ENCODE measurements around the gene GNA12. TPM values are rescaled to one million over a fixed set of nuclear protein-coding genes. Genes with fewer than 3 reads are reported as not detected.

GNA12 gene
- total and polyA plus RNA-seq, 2 of the 4 experiments (the other 2 are of a cell fraction) = 14.3 to 93.9 TPM

DNA sequence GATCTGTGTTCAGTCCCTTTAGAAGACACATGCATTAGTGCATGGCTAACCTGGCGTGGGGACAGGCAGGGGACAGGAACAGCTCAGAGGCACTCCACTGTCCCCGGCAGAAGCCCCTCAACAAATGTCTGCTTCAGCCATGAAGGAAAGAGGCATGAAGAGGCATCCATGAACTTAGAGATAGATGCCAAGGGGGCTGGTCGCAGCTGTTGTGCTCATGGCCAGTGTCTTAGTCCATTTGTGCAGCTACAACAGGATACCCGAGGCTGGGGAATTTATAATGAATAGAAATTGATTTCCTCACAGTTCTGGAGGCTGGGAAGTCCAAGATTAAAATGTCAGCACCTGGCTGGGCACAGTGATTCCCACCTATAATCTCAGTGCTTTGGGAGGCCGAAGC, 14.5 kb upstream of the GNA12 start:
- WGBS, 2 experiments (ENCODE audit: extremely low coverage in 2 of 2, insufficient read length in 1 of 2) = 100% methylated on average over 2 of the region's 5 CpGs; no CpG with 5 or more reads in 1 of the 2 experiments
- BruUV-seq (replicated peaks) = no TSS peak
- ChIA-PET CTCF (no interaction called here), POLR2A (ENCODE audit: unreplicated experiment) (no interaction called here)
- Histone ChIP-seq H3K36me3 (ENCODE audit: control insufficient read depth, insufficient read depth, low read length) (no peaks in the 10 kb centered on the region), H3K27me3 (ENCODE audit: control insufficient read depth, insufficient read depth, low read length) (no peaks in the 10 kb centered on the region), H3K18ac (ENCODE audit: low read depth, low read length) (no peak overlapping the region), H3K79me1 (ENCODE audit: low read depth in 1 of 2, low read length in 2 of 2) (0 out of 4 replicates have a peak, but pooled peaks cover 0 to 2% of the 10 kb centered on the region in 2 experiments), H3K9me3 (ENCODE audit: control insufficient read depth, insufficient read depth, low read length) (no peaks in the 10 kb centered on the region), H4K91ac (ENCODE audit: insufficient read depth, low read depth, low read length) (no peak overlapping the region), H3K14ac (replicated peaks; ENCODE audit: low read depth, low read length) (no peak overlapping the region), H4K20me1 (ENCODE audit: insufficient read depth, low read length) (no peaks in the 10 kb centered on the region), H3K9ac (ENCODE audit: low read depth, low read length) (no peak overlapping the region), H3K4me3 (ENCODE audit: insufficient read depth, low read depth, low read length) (no peak overlapping the region), H2BK120ac (ENCODE audit: low read depth, low read length) (no peak overlapping the region), H2BK20ac (ENCODE audit: low read depth, low read length) (no peak overlapping the region), H3K4me1 (ENCODE audit: control insufficient read depth, insufficient read depth, low read length) (peaks cover 8% of the 10 kb centered on the region), H2AK5ac (ENCODE audit: low read depth, low read length) (no peak overlapping the region), H4K5ac (ENCODE audit: low read depth, low read length) (no peak overlapping the region), H4K8ac (ENCODE audit: low read depth in 2 of 2, low read length in 2 of 2) (no peak overlapping the region), H2AK9ac (replicated peaks; ENCODE audit: low read depth, low read length, poor library complexity) (no peak overlapping the region), H2AFZ (replicated peaks; ENCODE audit: low read length, poor library complexity) (no peak overlapping the region), H2BK5ac (ENCODE audit: low read depth, low read length, poor library complexity, severe bottlenecking) (no peak overlapping the region), H3K27ac (ENCODE audit: insufficient read depth, low read length) (no peak overlapping the region), H3K4me2 (ENCODE audit: low read depth, low read length) (no peak overlapping the region), H3K9me1 (ENCODE audit: insufficient read depth, low read length) (peaks cover 3% of the 10 kb centered on the region; the same call in 1 of the 2 replicates), H3K56ac (ENCODE audit: extremely low read depth, insufficient read depth, low read length) (no peak overlapping the region), H3K23ac (ENCODE audit: low read depth, low read length) (no peak overlapping the region), H3K4ac (ENCODE audit: low read depth, low read length) (no peak overlapping the region), H2BK15ac (ENCODE audit: low read depth, low read length) (no peak overlapping the region)
- no peak for ATAC-seq (ENCODE audit: low read depth)
- no peak for DNase-seq
- dilution Hi-C loops (cut with HindIII; ENCODE audit: low sequenced_read_pairs, unreplicated experiment) = no loop called here
- no peak for TF ChIP-seq FOS (IDR thresholded peaks at IDR 0.05; ENCODE audit: low read depth, low read length)
- TF ChIP-seq, protein P1, sequence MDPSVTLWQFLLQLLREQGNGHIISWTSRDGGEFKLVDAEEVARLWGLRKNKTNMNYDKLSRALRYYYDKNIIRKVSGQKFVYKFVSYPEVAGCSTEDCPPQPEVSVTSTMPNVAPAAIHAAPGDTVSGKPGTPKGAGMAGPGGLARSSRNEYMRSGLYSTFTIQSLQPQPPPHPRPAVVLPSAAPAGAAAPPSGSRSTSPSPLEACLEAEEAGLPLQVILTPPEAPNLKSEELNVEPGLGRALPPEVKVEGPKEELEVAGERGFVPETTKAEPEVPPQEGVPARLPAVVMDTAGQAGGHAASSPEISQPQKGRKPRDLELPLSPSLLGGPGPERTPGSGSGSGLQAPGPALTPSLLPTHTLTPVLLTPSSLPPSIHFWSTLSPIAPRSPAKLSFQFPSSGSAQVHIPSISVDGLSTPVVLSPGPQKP (IDR thresholded peaks at IDR 0.05; ENCODE audit: borderline replicate concordance, low read depth, low read length) = no peak
- no peak for TF ChIP-seq RCOR1 (IDR thresholded peaks at IDR 0.05; ENCODE audit: insufficient replicate concordance, low read length)
- TF ChIP-seq USF2 (IDR thresholded peaks at IDR 0.05; ENCODE audit: low read depth, low read length) = no peak
- TF ChIP-seq RAD21 (IDR thresholded peaks at IDR 0.05; ENCODE audit: low read length) = no peak
- TF ChIP-seq, protein P2, sequence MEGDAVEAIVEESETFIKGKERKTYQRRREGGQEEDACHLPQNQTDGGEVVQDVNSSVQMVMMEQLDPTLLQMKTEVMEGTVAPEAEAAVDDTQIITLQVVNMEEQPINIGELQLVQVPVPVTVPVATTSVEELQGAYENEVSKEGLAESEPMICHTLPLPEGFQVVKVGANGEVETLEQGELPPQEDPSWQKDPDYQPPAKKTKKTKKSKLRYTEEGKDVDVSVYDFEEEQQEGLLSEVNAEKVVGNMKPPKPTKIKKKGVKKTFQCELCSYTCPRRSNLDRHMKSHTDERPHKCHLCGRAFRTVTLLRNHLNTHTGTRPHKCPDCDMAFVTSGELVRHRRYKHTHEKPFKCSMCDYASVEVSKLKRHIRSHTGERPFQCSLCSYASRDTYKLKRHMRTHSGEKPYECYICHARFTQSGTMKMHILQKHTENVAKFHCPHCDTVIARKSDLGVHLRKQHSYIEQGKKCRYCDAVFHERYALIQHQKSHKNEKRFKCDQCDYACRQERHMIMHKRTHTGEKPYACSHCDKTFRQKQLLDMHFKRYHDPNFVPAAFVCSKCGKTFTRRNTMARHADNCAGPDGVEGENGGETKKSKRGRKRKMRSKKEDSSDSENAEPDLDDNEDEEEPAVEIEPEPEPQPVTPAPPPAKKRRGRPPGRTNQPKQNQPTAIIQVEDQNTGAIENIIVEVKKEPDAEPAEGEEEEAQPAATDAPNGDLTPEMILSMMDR (conservative IDR thresholded peaks at IDR 0.05; ENCODE audit: low read depth, low read length) = no peak
- no peak for TF ChIP-seq SMC3 (IDR thresholded peaks at IDR 0.05; ENCODE audit: low read depth, low read length)
- in situ Hi-C loops (cut with MboI; ENCODE audit: low sequenced_read_pairs) = loop anchor here (25.0 kb wide), 2 partner anchors 1779 to 1904 kb away; no protein-coding TSS in a partner anchor
- intact Hi-C loops (cut with micrococcal nuclease) = no loop called here

Data from IMR-90 (cell line).